ENCODE measurements around the gene CAPN13. TPM values are rescaled to one million over a fixed set of nuclear protein-coding genes. Genes with fewer than 3 reads are reported as not detected.

CAPN13 gene
- total RNA-seq, 2 donors from 2014 or later, result 25.5 to 31.2 TPM

DNA sequence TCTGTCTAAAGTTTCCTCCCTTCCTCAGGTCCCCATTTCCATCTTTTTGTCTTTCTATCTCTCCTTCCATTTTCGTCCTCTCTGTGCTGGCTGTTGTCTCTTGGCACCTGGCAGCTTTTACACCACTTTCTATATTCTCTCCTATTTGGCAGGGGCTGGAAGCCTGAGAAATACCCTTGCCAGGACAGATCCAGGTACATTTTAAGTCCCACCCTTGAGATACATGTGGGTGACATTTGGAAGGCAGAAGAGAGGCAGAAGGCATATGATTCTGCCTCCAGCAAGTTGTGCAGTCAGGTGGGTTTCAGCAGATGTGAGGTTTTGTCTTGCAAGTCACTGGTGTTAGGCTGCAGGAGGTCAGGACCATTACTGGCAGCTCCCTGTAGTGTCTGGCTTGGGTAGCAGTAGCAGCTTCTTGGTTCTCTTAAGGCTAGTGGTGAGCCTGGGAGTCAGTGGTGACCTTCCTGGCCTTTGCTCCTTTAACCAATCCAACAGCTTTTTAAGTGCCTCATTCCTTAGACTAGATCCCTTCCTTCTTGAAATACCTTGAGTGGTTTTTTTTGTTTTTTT, 90.1 kb downstream of the CAPN13 start:
- no peaks in the 10 kb centered on the region for H3K27me3 ChIP-seq
- no peaks in the 10 kb centered on the region for H3K9me3 ChIP-seq
- no peaks in the 10 kb centered on the region for H3K36me3 ChIP-seq
- no peaks in the 10 kb centered on the region for H3K4me1 ChIP-seq
- no peak overlapping the region for H3K27ac ChIP-seq
- intact Hi-C loops (cut with DNase I), result loop anchor here (10.0 kb wide), 1 partner anchor 808 kb away; no protein-coding TSS in a partner anchor
- no peak overlapping the region for H3K4me3 ChIP-seq
- TF ChIP-seq, protein P1, sequence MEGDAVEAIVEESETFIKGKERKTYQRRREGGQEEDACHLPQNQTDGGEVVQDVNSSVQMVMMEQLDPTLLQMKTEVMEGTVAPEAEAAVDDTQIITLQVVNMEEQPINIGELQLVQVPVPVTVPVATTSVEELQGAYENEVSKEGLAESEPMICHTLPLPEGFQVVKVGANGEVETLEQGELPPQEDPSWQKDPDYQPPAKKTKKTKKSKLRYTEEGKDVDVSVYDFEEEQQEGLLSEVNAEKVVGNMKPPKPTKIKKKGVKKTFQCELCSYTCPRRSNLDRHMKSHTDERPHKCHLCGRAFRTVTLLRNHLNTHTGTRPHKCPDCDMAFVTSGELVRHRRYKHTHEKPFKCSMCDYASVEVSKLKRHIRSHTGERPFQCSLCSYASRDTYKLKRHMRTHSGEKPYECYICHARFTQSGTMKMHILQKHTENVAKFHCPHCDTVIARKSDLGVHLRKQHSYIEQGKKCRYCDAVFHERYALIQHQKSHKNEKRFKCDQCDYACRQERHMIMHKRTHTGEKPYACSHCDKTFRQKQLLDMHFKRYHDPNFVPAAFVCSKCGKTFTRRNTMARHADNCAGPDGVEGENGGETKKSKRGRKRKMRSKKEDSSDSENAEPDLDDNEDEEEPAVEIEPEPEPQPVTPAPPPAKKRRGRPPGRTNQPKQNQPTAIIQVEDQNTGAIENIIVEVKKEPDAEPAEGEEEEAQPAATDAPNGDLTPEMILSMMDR (IDR thresholded peaks at IDR 0.05), result no peak
- DNase-seq, result peak; percentile 9
- no peak overlapping the region for H3K9ac ChIP-seq (ENCODE audit: low read depth in 2 of 2, low read length in 2 of 2)

DNA sequence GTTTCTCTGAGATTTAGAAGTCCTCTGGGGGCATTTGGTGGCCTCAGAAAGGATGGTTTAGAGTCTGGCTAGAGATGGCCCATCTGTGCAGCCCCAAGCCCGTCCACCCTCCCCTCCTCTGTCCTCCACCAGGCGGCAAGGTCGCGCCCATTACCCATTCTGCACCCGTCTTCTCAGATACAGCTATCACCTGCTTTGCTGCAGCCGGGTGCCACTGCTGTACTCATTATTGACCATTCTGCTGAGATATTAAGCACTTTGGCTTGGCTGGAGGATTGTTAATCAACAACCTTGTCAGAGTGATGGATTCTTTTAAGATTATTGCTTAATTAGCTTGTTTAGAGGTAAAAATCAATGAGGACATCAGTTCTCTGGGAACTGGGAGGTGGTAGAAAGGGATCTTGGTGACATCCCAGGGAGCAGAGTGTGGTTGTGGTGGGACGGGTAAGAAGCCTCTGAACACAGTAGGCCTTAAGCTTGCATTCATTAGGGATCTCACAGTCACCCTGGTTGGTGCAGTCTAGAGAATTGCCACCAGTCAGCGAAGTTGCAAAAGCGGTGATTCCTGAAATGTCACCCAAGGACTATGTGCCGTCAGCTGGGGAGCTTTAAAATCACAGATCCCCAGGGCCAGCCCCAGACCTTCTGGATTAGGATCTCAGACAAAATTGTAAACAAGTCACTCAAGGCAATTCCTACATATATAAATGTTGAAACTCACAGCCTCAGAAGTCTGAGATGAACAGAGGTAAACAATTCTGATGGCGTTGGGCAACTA, 90.9 kb downstream of the CAPN13 start:
- Histone ChIP-seq H3K36me3 (no peaks in the 10 kb centered on the region), H3K27me3 (no peaks in the 10 kb centered on the region), H3K9me3 (no peaks in the 10 kb centered on the region), H3K4me3 (no peak overlapping the region), H3K4me1 (no peaks in the 10 kb centered on the region), H3K27ac (no peak overlapping the region), H3K9ac (ENCODE audit: low read depth in 2 of 2, low read length in 2 of 2) (no peak overlapping the region)
- peak; percentile 9 for DNase-seq
- intact Hi-C loops (cut with DNase I), result loop anchor here (10.0 kb wide), 1 partner anchor 808 kb away; no protein-coding TSS in a partner anchor
- TF ChIP-seq, protein P1 (IDR thresholded peaks at IDR 0.05), result no peak

DNA sequence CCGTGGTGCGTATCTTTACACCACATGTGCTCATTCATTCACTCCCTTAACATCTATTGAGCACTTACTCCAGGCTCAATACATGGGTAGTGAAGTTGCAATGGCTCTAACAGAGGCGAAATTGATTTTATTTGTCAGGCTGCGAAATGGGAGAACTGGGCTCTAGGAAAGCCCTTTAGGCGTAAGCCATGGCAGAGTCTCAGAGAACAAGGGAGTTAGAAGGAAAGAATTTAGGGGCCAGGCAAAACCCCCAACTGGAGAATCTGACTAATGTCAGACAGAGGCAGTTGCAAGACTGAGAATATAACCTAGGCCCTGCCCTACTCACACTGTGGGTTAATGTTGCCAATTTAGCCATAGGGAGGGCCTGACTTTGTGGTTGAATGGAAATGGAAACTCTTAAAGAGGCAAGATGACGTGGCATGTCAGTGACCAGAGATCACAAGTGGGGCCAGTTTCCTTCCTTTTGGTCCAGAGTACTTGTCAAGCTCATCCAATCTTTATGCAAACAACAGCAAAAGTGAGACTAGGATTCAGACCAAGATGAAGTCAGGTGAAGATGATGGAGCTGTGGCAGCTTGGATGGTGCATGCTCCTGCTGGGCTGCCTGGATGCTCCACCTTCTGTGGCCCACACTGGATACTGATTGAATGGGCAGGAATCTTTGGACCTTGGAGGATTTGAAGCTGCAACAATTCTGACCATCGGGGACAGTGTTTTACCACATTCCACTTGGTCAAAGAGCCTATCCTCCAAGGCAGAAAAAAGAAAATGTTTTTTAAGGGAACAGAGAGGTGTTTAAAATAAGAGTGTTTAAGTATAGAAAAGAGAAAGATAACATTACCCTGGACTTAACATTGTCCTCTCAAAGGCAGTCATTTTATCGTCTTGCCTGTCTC, 92.2 kb downstream of the CAPN13 start:
- Histone ChIP-seq H3K4me3 (no peak overlapping the region), H3K4me1 (no peaks in the 10 kb centered on the region), H3K27ac (no peak overlapping the region), H3K27me3 (no peaks in the 10 kb centered on the region), H3K9ac (ENCODE audit: low read depth in 2 of 2, low read length in 2 of 2) (no peak overlapping the region), H3K36me3 (no peaks in the 10 kb centered on the region), H3K9me3 (no peaks in the 10 kb centered on the region)
- DNase-seq, result no peak
- intact Hi-C loops (cut with DNase I), result loop anchor here (2.0 to 10.0 kb wide), 4 partner anchors 146 to 810 kb away; no protein-coding TSS in a partner anchor
- TF ChIP-seq, protein P1 (IDR thresholded peaks at IDR 0.05), result no peak

- Histone ChIP-seq H3K36me3 (no peaks in the 10 kb centered on the region), H3K27me3 (no peaks in the 10 kb centered on the region), H3K9me3 (no peaks in the 10 kb centered on the region), H3K4me3 (no peak overlapping the region), H3K27ac (no peak overlapping the region), H3K4me1 (no peaks in the 10 kb centered on the region), H3K9ac (ENCODE audit: low read depth in 2 of 2, low read length in 2 of 2) (no peak overlapping the region)
- intact Hi-C loops (cut with DNase I), result loop anchor here (2.0 to 10.0 kb wide), 4 partner anchors 147 to 811 kb away; no protein-coding TSS in a partner anchor
- no peak for DNase-seq
- TF ChIP-seq, protein P1 (IDR thresholded peaks at IDR 0.05), result no peak
These were observed 93.5 kb downstream of the CAPN13 start for GRCh38 chr2:30713698-30714097.

- Histone ChIP-seq H3K4me1 (no peaks in the 10 kb centered on the region), H3K27me3 (no peaks in the 10 kb centered on the region), H3K4me3 (no peak overlapping the region), H3K9ac (ENCODE audit: low read depth in 2 of 2, low read length in 2 of 2) (no peak overlapping the region), H3K36me3 (no peaks in the 10 kb centered on the region), H3K27ac (no peak overlapping the region), H3K9me3 (no peaks in the 10 kb centered on the region)
- peak; percentile 94 for DNase-seq
- TF ChIP-seq, protein P1 (IDR thresholded peaks at IDR 0.05), result peak; percentile 99
- intact Hi-C loops (cut with DNase I), result loop anchor here (5.0 to 10.0 kb wide), 3 partner anchors 461 to 813 kb away; no protein-coding TSS in a partner anchor
These were observed 95.6 kb downstream of the CAPN13 start for GRCh38 chr2:30711646-30712085.
